GM21423 (cell line): Measurements from ENCODE around the gene FCHSD2.
A peak's percentile ranks its signal among the peaks of the same experiment; 100 is the strongest.

Source experiments
- ATAC-seq: cut with Tn5 transposase; IDR thresholded peaks from one replicate; pipeline ENCODE4 v1.9.1; 2021; ENCODE audit warnings: mild to moderate bottlenecking, moderate library complexity; ENCODE audit not compliant: unreplicated experiment

Gene FCHSD2

GRCh38 chr11:72826942-72827480 lies 315.1 kb downstream of the FCHSD2 start:
- no peak for ATAC-seq

- ATAC-seq, result no peak
These were observed 315.8 kb downstream of the FCHSD2 start for GRCh38 chr11:72826191-72826941.

GRCh38 chr11:72825661-72826060 lies 316.5 kb downstream of the FCHSD2 start:
- ATAC-seq, result no peak

GRCh38 chr11:72824811-72825505 lies 317.2 kb downstream of the FCHSD2 start:
- ATAC-seq, result no peak

GRCh38 chr11:72824020-72824419 lies 318.1 kb downstream of the FCHSD2 start:
- ATAC-seq, result no peak

GRCh38 chr11:72823105-72823804 lies 318.9 kb downstream of the FCHSD2 start:
- no peak for ATAC-seq

GRCh38 chr11:72821920-72822799 lies 320.0 kb downstream of the FCHSD2 start:
- no peak for ATAC-seq

GRCh38 chr11:72821221-72821919 lies 320.7 kb downstream of the FCHSD2 start:
- no peak for ATAC-seq

- no peak for ATAC-seq
These were observed 321.5 kb downstream of the FCHSD2 start for GRCh38 chr11:72820439-72821139.

GRCh38 chr11:72818971-72819370 lies 323.1 kb downstream of the FCHSD2 start:
- ATAC-seq, result no peak

GRCh38 chr11:72817966-72818365 lies 324.2 kb downstream of the FCHSD2 start:
- no peak for ATAC-seq

GRCh38 chr11:72816404-72816990 lies 325.6 kb downstream of the FCHSD2 start:
- ATAC-seq, result no peak

- peak; percentile 1 for ATAC-seq
These were observed 327.0 kb downstream of the FCHSD2 start for GRCh38 chr11:72815110-72815618.

GRCh38 chr11:72814286-72815109 lies 327.6 kb downstream of the FCHSD2 start, which contains the start of gene ATG16L2:
ATG16L2 (plus strand) TSS chr11:72814411; CDS start chr11:72814446, 35 bp downstream.
- ATAC-seq, result peak; percentile 51

GRCh38 chr11:72813740-72814285 lies 328.3 kb downstream of the FCHSD2 start:
- ATAC-seq, result peak; percentile 44

GRCh38 chr11:72812967-72813739 lies 329.0 kb downstream of the FCHSD2 start:
- peak; percentile 32 for ATAC-seq

GRCh38 chr11:72812604-72812966 lies 329.5 kb downstream of the FCHSD2 start:
- no peak for ATAC-seq
